SK-MEL-5 (cell line): ENCODE results near the gene TOMM40L. TPM values are rescaled to one million over a fixed set of nuclear protein-coding genes. Genes with fewer than 3 reads are reported as not detected.

Experiments
- DNase-seq: peaks from one replicate; pipeline ENCODE4 v3.0.0-alpha.2; 2016; ENCODE audit warnings: low read depth, low spot score
- in situ Hi-C: cut with HindIII; loops from 2 replicates; pipeline ENCODE4 v1.10.0; 2016; ENCODE audit warnings: low sequenced_read_pairs, high pct_unique_total_duplicates, low pct_unique_long_range_greater_than_20kb
- total RNA-seq: library from RNA; depleted of rRNA; stranded (reverse); fragments of >200 nt; shearing (Covaris generic); gene quantifications from 2 replicates; pipeline ENCODE4 v1.2.3, GENCODE V29; 2014; rRNA removed

TOMM40L gene
- total RNA-seq, 1 experiment from 2014 or later, result 11.3 TPM

GRCh38 chr1:161261261-161262235 is 35.7 kb downstream of the TOMM40L start:
- in situ Hi-C loops, result no loop called here
- no peak for DNase-seq

- in situ Hi-C loops, result no loop called here
- DNase-seq, result no peak
These were observed 39.4 kb downstream of the TOMM40L start for GRCh38 chr1:161265305-161265704.

GRCh38 chr1:161266202-161266601 is 40.3 kb downstream of the TOMM40L start:
- in situ Hi-C loops, result no loop called here
- DNase-seq, result no peak

- in situ Hi-C loops, result no loop called here
- no peak for DNase-seq
These were observed 41.0 kb downstream of the TOMM40L start for GRCh38 chr1:161266836-161267235.

GRCh38 chr1:161267321-161267720 is 41.5 kb downstream of the TOMM40L start:
- no peak for DNase-seq
- in situ Hi-C loops, result no loop called here

- DNase-seq, result no peak
- in situ Hi-C loops, result no loop called here
These were observed 47.5 kb downstream of the TOMM40L start for GRCh38 chr1:161273402-161273801.

- DNase-seq, result no peak
- in situ Hi-C loops, result no loop called here
These were observed 49.0 kb downstream of the TOMM40L start for GRCh38 chr1:161274874-161275273.

Other genes with a start within 250 kb of the TOMM40L start
- gene F11R, start 204.9 kb upstream of the TOMM40L start, total RNA-seq, result 6.4 and 7.3 TPM in 2 replicates
- gene TSTD1, start 187.1 kb upstream of the TOMM40L start, total RNA-seq, result 0.98 and 1.8 TPM in 2 replicates
- 48.9 and 50.4 TPM in 2 replicates for gene USF1, start 180.1 kb upstream of the TOMM40L start, total RNA-seq
- gene ARHGAP30, start 156.2 kb upstream of the TOMM40L start, total RNA-seq, result not detected in 2 replicates
- gene NECTIN4, start 136.5 kb upstream of the TOMM40L start, total RNA-seq, result 0.11 and 0.21 TPM in 2 replicates
- not detected in 2 replicates for gene KLHDC9, start 127.7 kb upstream of the TOMM40L start, total RNA-seq
- gene PFDN2, start 108.0 kb upstream of the TOMM40L start, total RNA-seq, result 84.1 and 92.3 TPM in 2 replicates
- gene NIT1, start 108.0 kb upstream of the TOMM40L start, total RNA-seq, result 23.5 and 27.2 TPM in 2 replicates
- gene DEDD, start 93.4 kb upstream of the TOMM40L start, total RNA-seq, result 18.8 and 22.8 TPM in 2 replicates
- gene UFC1, start 72.1 kb upstream of the TOMM40L start, total RNA-seq, result 87.4 and 89.2 TPM in 2 replicates
- 4.0 and 4.7 TPM in 2 replicates for gene USP21, start 66.6 kb upstream of the TOMM40L start, total RNA-seq
- gene PPOX, start 59.6 kb upstream of the TOMM40L start, total RNA-seq, result 11.1 and 13.8 TPM in 2 replicates
- gene B4GALT3, start 48.6 kb upstream of the TOMM40L start, total RNA-seq, result 53.9 and 55.9 TPM in 2 replicates
- 0.03 TPM in 1 of 2 replicates, not detected in the other for gene ADAMTS4, start 27.0 kb upstream of the TOMM40L start, total RNA-seq
- 134 and 147 TPM in 2 replicates for gene NDUFS2, start 23.7 kb upstream of the TOMM40L start, total RNA-seq
- gene FCER1G, start 10.8 kb upstream of the TOMM40L start, total RNA-seq, result 2.6 TPM in 1 of 2 replicates, not detected in the other
- gene APOA2, start 2.4 kb upstream of the TOMM40L start, total RNA-seq, result not detected in 2 replicates
- gene NR1I3, start 12.1 kb downstream of the TOMM40L start, total RNA-seq, result not detected in 2 replicates
- gene PCP4L1, start 32.7 kb downstream of the TOMM40L start, total RNA-seq, result not detected in 2 replicates
- 3.4 and 3.6 TPM in 2 replicates for gene MPZ, start 83.9 kb downstream of the TOMM40L start, total RNA-seq
- 36.6 and 53.0 TPM in 2 replicates for gene SDHC, start 88.3 kb downstream of the TOMM40L start, total RNA-seq
- gene CFAP126, start 141.8 kb downstream of the TOMM40L start, total RNA-seq, result not detected in 2 replicates